ENCODE measurements around the gene ZAR1L.
"Not testable (repeated sequence)": the region's sequence is repeated elsewhere in the genome, so short reads cannot be mapped to it uniquely, and the experiment has no call there.

ZAR1L gene, protein sequence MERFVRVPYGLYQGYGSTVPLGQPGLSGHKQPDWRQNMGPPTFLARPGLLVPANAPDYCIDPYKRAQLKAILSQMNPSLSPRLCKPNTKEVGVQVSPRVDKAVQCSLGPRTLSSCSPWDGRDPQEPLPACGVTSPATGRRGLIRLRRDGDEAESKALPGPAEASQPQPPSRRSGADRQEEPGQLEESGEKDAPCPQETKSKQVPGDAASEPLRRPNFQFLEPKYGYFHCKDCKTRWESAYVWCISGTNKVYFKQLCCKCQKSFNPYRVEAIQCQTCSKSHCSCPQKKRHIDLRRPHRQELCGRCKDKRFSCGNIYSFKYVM

DNA sequence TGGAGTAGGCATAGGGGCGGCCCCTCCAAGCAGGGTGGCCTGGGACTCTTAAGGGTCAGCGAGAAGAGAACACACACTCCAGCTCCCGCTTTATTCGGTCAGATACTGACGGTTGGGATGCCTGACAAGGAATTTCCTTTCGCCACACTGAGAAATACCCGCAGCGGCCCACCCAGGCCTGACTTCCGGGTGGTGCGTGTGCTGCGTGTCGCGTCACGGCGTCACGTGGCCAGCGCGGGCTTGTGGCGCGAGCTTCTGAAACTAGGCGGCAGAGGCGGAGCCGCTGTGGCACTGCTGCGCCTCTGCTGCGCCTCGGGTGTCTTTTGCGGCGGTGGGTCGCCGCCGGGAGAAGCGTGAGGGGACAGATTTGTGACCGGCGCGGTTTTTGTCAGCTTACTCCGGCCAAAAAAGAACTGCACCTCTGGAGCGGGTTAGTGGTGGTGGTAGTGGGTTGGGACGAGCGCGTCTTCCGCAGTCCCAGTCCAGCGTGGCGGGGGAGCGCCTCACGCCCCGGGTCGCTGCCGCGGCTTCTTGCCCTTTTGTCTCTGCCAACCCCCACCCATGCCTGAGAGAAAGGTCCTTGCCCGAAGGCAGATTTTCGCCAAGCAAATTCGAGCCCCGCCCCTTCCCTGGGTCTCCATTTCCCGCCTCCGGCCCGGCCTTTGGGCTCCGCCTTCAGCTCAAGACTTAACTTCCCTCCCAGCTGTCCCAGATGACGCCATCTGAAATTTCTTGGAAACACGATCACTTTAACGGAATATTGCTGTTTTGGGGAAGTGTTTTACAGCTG, at the start of gene ZAR1L, which contains the start of gene BRCA2:
Gene ZAR1L, minus strand, starts transcription at position 126 of the 790 bp plus-strand sequence. CDS start 3,438 bp downstream, outside the sequence.
Gene BRCA2, plus strand, starts transcription at position 271 of the 790 bp plus-strand sequence. CDS start 953 bp downstream, outside the sequence.
- peak; percentile 51 to 82 for DNase-seq (ENCODE audit: extremely low read depth in 1 of 2, low read depth in 1 of 2)

DNA sequence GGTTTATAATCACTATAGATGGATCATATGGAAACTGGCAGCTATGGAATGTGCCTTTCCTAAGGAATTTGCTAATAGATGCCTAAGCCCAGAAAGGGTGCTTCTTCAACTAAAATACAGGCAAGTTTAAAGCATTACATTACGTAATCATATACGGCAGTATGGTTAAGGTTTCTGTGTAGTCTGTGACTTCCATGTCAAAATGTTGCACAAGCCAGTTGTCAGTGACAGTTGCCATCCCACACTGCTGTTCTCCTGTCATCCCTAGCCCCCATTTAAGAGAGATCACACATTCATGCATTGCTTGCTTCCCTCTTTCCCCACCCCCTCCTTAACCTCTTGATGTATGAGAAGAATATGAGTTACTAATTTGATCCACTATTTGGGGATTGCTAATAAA, 47.4 kb upstream of the ZAR1L start:
- no peak for DNase-seq (ENCODE audit: extremely low read depth in 1 of 2, low read depth in 1 of 2)

DNA sequence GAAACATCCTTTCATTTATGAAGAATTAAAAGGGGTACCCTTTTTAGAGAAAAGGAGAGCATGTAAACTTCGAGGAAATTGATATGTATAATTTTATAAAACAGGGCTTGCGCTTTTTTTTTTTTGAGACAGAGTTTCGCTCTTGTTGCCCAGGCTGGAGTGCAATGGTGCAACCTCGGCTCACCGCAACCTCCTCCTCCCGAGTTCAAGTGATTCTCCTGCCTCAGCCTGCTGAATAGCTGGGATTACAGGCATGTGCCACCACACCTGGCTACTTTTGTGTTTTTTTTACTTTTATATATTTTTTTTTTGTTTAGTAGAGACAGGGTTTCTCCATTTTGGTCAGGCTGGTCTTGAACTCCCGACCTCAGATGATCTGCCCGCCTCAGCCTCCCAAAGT, 40.8 kb upstream of the ZAR1L start:
- not testable (repeated sequence) for DNase-seq (ENCODE audit: extremely low read depth in 1 of 2, low read depth in 1 of 2)

DNA sequence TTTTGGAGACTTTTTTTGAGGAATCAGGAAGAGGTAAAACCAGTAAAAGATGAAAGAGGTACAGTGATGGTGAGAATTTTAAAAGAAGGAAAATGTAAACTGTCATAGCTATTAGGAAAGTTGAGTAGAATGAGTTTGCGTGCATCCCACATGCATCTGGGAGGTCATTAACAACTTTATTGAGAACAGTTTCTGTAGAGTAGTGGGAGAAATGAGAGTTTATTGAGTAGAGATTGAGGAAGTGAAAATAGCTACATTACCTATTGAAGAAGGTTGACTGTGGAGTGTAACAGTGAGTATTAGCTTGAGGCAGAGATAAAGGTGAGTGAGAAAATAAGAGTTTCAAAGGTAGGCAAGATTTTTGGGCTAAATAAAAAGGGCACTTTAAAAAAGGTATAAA, 38.9 kb upstream of the ZAR1L start:
- no peak for DNase-seq (ENCODE audit: extremely low read depth in 1 of 2, low read depth in 1 of 2)

DNA sequence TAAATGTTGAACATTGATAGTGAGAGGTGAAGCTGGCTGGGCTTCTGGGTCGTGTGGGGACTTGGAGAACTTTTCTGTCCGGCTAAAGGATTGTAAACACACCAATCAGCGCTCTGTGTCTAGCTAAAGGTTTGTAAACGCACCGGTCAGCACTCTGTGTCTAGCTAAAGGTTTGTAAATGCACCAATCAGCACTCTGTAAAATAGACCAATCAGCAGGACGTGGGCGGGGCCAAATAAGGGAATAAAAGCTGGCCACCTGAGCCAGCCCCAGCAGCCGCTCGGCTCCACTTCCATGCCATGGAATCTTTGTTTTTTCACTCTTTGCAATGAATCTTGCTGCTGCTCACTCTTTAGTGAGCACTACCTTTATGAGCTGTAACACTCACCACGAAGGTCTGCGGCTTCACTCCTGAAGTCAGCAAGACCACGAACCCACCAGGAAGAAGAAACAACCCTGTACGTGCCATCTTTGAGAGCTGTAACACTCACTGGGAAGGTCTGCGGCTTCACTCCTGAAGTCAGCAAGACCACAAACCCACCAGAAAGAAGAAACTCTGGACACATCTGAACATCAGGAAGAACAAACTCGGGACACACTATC, 35.8 kb upstream of the ZAR1L start:
- DNase-seq (ENCODE audit: extremely low read depth in 1 of 2, low read depth in 1 of 2), result not testable (repeated sequence)

DNA sequence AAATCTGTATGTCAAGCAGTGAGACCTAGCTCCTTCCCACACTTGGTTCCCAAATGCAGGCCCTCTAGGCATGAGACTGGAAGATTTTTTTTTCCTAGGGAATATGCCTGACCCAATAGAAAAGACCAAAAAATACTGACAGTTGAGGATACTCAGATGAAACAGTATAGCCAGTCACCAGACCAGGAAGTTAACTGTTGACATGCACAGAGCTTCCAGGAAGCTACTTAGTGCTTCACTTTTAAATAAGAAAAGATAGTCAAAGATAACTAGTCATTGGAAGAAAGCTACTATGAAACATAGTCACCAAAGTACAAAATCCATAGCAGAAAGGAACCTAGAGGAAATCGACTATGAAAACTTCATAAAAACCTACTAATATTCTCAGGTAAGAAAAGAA, 32.5 kb upstream of the ZAR1L start:
- DNase-seq (ENCODE audit: extremely low read depth in 1 of 2, low read depth in 1 of 2), result no peak

DNA sequence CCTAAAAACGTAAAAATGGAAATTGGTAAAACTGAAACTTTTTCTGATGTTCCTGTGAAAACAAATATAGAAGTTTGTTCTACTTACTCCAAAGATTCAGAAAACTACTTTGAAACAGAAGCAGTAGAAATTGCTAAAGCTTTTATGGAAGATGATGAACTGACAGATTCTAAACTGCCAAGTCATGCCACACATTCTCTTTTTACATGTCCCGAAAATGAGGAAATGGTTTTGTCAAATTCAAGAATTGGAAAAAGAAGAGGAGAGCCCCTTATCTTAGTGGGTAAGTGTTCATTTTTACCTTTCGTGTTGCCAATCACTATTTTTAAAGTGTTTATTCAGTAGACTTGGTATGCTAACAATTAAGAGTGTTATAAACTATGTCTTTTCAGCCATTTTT, 25.8 kb upstream of the ZAR1L start:
- no peak for DNase-seq (ENCODE audit: extremely low read depth in 1 of 2, low read depth in 1 of 2)

DNA sequence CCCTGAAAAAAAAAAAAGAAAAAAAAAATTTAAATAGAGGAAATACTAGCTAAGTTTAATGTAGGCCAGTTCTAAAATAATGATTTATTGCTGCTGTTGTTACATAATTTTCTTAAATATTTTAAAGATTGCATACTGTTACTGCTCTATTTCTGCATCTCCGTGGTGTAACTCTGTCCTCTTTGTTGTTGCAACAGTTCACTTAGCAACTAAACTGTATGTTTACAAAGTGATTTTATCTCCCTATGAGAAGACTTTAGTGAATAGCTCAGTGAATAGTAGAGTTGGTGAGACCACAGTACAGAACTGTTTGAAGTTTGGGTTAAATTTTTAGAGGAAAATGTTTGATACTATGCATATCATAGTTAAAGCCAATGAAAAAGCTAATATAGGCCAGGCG, 19.5 kb upstream of the ZAR1L start:
- no peak for DNase-seq (ENCODE audit: extremely low read depth in 1 of 2, low read depth in 1 of 2)

DNA sequence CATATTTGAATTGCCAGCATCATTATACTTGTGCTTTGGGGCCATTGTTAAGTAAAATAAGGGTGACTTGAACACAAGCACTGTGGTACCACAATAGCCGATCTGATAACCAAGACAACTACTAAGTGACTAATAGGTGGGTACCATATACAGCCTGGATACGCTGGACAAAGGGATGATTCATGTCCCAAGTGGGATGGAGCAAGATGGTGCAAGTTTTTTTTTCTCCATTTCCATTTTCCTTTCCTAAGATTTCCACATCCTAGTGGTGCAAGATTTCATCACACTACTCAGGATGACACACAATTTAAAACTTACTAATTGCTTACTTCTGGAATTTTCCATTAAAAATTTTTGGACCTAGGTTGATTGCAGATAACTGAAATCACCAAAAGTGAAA, 15.3 kb upstream of the ZAR1L start:
- no peak for DNase-seq (ENCODE audit: extremely low read depth in 1 of 2, low read depth in 1 of 2)

DNA sequence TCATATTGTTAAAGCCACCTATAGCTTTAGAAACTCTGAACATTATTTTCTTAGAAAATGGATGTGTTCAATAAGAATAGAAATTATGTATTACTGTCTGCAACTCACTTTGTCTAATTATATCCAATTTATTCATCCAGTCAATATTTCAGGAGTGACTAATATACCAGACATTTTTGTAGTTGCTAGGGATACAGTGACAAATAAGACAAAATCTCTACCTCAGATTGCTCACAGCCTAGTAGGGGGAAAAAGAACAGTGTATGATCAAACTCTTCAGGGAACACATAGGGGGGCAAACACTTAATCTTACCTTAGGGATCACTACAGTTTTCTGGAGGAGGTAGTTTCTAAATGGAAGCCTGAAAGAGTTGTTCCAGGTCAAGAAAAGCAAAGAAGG, 8.7 kb upstream of the ZAR1L start:
- no peak for DNase-seq (ENCODE audit: extremely low read depth in 1 of 2, low read depth in 1 of 2)

DNA sequence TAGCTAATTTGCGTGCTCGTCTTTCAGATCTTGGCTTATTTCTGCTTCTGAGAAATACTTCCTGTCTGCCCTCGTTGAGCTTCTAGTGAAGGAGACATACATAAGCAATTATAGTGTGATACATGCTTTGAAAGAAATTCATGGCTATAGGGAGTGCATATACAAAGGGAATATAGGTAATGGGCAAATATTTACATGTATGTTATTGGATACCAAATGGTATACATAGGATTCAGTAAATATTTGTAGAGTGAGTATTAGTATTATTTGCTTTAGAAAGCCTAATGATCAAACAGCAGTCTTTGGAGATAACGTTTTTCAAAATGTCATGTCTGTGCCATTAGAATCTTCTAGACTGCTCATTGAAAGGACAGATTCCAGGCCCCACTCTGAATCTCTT, 5.4 kb upstream of the ZAR1L start:
- DNase-seq (ENCODE audit: extremely low read depth in 1 of 2, low read depth in 1 of 2), result no peak

DNA sequence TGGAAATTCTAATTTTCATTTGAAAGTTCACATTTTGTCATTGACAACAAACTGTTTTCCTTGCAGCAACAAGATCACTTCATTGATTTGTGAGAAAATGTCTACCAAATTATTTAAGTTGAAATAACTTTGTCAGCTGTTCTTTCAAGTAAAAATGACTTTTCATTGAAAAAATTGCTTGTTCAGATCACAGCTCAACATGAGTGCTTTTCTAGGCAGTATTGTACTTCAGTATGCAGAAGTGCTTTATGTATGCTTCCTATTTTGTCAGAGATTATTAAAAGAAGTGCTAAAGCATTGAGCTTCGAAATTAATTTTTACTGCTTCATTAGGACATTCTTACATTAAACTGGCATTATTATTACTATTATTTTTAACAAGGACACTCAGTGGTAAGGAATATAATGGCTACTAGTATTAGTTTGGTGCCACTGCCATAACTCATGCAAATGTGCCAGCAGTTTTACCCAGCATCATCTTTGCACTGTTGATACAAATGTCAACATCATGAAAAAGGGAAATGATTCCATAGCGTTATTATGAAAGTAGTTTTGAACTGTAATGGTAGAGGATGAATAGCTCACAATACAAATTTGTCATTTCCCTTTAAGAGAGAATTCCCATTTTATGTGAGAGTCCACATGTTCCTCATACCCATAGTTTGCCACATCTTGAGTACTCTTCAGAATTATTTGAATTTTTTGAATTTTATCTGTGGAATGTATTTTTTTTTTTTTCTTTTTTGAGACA, 2.7 kb upstream of the ZAR1L start:
- DNase-seq (ENCODE audit: extremely low read depth in 1 of 2, low read depth in 1 of 2), result no peak

DNA sequence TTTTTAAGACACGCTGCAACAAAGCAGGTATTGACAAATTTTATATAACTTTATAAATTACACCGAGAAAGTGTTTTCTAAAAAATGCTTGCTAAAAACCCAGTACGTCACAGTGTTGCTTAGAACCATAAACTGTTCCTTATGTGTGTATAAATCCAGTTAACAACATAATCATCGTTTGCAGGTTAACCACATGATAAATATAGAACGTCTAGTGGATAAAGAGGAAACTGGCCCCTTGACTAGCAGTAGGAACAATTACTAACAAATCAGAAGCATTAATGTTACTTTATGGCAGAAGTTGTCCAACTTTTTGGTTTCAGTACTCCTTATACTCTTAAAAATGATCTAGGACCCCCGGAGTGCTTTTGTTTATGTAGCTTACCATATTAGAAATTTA, 1.3 kb upstream of the ZAR1L start:
- no peak for DNase-seq (ENCODE audit: extremely low read depth in 1 of 2, low read depth in 1 of 2)

DNA sequence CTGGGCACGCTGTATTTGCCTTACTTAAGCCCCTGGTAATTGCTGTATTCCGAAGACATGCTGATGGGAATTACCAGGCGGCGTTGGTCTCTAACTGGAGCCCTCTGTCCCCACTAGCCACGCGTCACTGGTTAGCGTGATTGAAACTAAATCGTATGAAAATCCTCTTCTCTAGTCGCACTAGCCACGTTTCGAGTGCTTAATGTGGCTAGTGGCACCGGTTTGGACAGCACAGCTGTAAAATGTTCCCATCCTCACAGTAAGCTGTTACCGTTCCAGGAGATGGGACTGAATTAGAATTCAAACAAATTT, 821 bp upstream of the ZAR1L start:
- DNase-seq (ENCODE audit: extremely low read depth in 1 of 2, low read depth in 1 of 2), result no peak

DNA sequence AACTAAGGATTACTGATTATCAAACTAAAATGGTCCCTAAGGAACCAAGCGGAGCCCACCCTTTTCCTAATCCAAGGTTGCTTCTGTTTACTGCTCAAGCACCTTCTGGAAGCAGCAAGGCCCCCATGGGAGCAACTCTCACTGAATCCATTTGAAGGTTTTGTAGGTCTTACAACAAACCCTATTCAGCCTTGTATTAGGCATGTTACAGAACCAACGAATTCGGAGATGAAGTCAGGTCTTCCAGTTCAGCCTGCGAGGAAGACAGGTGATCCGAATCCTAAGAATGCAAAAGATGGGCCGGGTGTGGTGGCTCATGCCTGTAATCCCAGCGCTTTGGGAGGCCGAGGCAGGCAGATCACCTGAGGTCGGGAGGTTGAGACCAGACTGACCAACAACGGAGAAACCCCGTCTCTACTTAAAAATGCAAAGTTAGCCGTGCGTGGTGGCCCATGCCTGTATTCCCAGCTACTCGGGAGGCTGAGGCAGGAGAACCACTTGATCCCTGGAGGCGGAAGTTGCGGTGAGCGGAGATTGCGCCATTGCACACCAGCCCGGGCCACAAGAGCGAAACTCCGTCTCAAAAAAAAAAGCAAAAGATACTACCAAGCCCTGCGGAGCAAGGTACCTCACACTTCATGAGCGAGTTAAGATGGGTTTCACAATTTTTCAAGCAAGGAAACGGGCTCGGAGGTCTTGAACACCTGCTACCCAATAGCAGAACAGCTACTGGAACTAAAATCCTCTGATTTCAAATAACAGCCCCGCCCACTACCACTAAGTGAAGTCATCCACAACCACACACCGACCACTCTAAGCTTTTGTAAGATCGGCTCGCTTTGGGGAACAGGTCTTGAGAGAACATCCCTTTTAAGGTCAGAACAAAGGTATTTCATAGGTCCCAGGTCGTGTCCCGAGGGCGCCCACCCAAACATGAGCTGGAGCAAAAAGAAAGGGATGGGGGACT, 609 bp downstream of the ZAR1L start:
- peak in 1 of 2 donors; percentile 33 for DNase-seq (ENCODE audit: extremely low read depth in 1 of 2, low read depth in 1 of 2)

DNA sequence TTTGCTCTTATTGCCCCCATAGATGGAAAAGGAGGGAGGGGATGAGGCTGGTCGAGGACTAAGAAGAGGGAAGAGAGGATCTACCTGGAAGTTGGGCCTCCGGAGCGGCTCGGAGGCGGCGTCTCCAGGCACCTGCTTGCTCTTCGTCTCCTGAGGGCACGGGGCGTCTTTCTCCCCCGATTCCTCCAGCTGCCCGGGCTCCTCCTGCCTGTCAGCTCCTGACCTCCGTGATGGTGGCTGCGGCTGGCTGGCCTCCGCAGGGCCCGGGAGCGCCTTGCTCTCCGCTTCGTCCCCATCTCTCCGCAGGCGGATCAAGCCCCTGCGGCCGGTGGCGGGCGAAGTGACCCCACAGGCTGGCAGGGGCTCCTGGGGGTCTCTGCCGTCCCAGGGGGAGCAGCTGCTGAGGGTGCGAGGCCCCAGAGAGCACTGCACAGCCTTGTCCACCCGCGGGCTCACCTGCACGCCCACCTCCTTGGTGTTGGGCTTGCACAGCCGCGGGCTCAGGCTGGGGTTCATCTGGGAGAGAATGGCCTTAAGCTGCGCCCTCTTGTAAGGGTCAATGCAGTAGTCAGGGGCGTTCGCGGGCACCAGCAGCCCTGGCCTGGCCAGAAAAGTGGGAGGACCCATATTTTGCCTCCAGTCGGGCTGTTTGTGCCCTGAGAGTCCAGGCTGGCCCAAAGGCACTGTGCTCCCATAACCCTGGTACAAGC, 3.8 kb downstream of the ZAR1L start:
- DNase-seq (ENCODE audit: extremely low read depth in 1 of 2, low read depth in 1 of 2), result no peak

DNA sequence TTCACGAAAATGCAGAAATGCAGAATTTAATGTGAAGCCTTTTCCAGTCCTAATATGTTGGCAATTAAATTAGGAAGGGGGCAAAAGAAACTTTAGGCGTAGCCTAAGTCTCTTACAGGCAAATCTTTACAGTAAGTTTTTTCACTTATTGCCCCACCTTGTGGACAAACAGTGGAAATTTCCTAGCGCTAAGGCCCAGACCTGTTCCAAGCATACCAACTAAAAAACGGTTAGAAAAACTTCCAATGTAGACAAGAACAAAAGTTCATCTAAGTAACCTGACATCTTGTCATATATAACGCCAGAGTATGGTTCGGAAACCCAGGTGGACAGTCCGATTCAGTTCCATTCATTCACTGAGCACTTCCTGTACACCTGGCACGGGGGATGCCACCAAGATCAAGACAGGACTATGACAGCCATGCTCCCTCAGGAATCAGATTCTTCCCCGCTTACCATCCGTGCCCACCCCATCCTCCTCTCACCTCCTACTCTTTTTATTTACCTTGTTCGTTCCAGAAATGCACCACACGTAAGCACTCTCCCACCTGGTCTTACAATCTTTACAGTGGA, 4.9 kb downstream of the ZAR1L start:
- no peak for DNase-seq (ENCODE audit: extremely low read depth in 1 of 2, low read depth in 1 of 2)

DNA sequence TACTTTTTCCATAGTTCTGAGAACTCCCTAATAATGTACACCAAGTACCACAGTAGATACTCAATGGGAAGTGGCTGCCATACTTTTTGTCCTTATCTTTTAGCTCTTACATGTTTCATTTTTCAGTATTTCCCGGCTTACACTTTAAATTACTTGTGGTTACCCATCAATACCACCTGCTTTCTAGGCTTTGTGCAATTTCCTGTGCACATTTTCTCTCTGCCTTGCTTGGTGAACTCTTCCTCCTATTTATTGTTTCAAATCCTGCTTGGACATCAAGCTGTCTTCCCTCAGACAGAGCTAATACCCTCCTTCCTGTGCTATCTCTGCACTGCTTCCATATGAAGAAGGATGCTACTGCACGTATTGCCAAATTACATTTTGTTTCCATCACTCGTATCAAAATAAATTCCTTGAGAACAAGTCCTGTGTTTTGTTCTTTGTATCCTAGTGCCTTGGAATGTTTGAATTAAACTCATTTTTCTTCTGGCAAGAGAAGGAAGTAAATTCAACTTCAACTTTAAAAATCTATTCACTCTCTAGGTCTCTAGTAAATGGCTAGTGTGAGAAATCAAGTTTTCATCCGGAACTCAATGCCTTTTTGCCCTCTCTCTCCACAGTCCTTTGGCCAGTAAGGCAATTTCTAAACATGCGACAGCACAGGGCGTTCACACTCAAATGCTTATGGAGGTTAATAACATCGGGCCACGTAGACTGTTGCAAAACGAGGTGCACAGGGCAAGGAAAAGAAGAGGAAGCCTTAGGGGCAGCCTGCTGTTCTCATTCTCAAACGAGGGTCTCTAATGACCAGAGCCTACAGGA, 5.6 kb downstream of the ZAR1L start:
- DNase-seq (ENCODE audit: extremely low read depth in 1 of 2, low read depth in 1 of 2), result no peak

Data from activated CD8-positive, alpha-beta memory T cell treated with anti-CD3 and anti-CD28 coated beads for 1 hour (primary cell).